ENCODE data around the gene CMA1.

Gene CMA1

GRCh38 chr14:24465368-24465767, 42.7 kb downstream of the CMA1 start:
- no peak for DNase-seq

GRCh38 chr14:24463884-24464785, 43.9 kb downstream of the CMA1 start:
- DNase-seq = no peak

GRCh38 chr14:24463017-24463883, 44.8 kb downstream of the CMA1 start:
- no peak for DNase-seq

- DNase-seq = no peak
These were observed 46.7 kb downstream of the CMA1 start for GRCh38 chr14:24461336-24461735.

- no peak for DNase-seq
These were observed 48.7 kb downstream of the CMA1 start for GRCh38 chr14:24459331-24459730.

GRCh38 chr14:24458736-24459135, 49.3 kb downstream of the CMA1 start:
- DNase-seq = no peak

- no peak for DNase-seq
These were observed 51.1 kb downstream of the CMA1 start for GRCh38 chr14:24456980-24457379.
